ENCODE measurements around the gene FAM156A.
"Not testable (repeated sequence)": the region's sequence is repeated elsewhere in the genome, so short reads cannot be mapped to it uniquely, and the experiment has no call there.

FAM156A gene

DNA sequence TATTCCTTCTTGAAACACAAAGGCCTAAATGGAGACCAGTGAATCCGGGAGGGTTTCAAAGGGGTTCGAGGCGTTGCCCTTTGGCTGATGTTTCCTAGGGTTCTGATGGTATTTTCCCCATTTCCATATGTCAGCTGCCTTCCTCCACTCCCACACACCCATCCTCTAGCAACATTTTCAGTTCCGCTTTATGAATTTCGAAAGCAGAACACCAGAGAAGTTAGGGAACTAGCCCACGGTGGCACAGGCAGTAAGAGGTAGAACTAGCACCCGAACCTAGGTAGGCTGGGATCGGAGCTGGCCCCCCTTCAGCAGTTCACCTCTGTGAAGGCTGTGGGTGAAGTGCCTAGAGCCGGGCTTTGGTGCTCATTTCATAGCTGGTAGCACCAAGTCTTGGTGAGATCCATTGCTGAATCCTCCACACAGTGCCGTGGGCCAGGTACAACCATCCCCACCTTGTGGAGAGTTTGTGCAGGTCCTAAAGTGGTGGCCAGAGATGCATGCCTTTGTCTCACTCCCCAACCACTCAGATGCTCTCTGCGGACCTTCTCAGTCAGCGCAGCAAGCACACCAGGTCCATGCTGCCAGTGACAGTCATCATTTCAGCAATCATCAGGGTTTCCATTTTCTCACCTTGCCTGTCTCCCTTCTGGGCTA, 48.9 kb downstream of the FAM156A start:
- DNase-seq (ENCODE audit: low spot score in 2 of 2); H3K27ac Mint-ChIP-seq (ENCODE audit: low read depth); H3K9me3 Mint-ChIP-seq; H3K4me3 Mint-ChIP-seq; H3K4me1 Mint-ChIP-seq; H3K36me3 Mint-ChIP-seq (ENCODE audit: insufficient read depth); ATAC-seq (replicated peaks; ENCODE audit: extremely low read depth, poor library complexity, severe bottlenecking); H3K27me3 Mint-ChIP-seq: not testable (repeated sequence)

DNA sequence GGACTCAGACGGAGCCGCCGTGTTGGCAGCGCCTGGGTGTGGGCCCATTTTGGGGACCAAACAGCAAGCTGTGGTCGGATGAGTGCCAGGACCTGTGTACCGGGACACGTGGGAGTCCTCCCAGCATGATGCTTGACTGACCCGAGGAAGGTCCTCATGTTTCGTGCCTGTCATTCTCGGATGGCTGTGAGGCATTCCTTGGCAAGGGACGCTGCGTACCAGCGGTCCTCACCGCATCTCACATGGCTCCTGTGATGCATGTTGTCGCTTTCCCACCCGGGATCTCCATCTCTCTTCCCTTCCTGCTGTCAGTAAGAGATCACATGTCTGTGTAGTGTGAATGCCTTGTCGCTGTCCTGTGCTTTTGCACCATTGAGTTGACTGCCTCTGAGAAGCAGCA, 50.4 kb downstream of the FAM156A start:
- not testable (repeated sequence) for H3K36me3 Mint-ChIP-seq (ENCODE audit: insufficient read depth); DNase-seq (ENCODE audit: low spot score in 2 of 2); H3K27me3 Mint-ChIP-seq; H3K9me3 Mint-ChIP-seq; H3K4me3 Mint-ChIP-seq; H3K27ac Mint-ChIP-seq (ENCODE audit: low read depth); H3K4me1 Mint-ChIP-seq; ATAC-seq (replicated peaks; ENCODE audit: extremely low read depth, poor library complexity, severe bottlenecking)

DNA sequence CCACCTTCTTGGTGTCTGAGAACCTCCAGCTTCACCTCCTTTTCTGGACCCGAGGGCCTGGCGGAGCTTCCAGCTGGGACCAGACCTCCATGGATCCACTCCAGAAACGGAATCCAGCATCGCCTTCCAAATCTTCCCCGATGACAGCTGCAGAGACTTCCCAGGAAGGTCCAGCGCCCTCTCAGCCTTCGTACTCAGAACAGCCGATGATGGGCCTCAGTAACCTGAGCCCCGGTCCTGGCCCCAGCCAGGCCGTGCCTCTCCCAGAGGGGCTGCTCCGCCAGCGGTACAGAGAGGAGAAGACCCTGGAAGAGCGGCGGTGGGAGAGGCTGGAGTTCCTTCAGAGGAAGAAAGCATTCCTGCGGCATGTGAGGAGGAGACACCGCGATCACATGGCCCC, 51.2 kb downstream of the FAM156A start:
- H3K27me3 Mint-ChIP-seq; H3K4me1 Mint-ChIP-seq; ATAC-seq (replicated peaks; ENCODE audit: extremely low read depth, poor library complexity, severe bottlenecking); H3K9me3 Mint-ChIP-seq; H3K36me3 Mint-ChIP-seq (ENCODE audit: insufficient read depth); H3K4me3 Mint-ChIP-seq; H3K27ac Mint-ChIP-seq (ENCODE audit: low read depth); DNase-seq (ENCODE audit: low spot score in 2 of 2): not testable (repeated sequence)

DNA sequence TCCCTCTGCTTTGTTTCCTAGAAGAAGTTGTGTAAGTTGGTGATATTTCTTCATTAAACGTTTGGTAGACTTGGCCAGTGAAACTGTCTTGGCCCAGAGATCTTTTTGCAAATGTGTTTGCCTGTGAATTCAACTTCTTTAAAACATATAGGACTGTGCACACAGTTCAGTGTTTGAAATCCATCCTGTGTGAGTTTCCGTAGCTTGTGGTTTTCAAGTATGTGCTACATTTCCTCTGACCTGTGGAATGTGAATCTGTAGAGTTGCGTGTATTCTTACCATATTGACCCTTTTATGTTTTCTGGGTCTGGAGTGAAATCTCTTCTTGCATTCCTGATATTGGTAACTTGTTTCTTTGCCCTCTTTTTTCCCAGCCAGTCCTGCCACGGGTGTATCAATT, 52.2 kb downstream of the FAM156A start:
- H3K36me3 Mint-ChIP-seq (ENCODE audit: insufficient read depth); H3K9me3 Mint-ChIP-seq; H3K4me1 Mint-ChIP-seq; H3K27me3 Mint-ChIP-seq; H3K27ac Mint-ChIP-seq (ENCODE audit: low read depth); ATAC-seq (replicated peaks; ENCODE audit: extremely low read depth, poor library complexity, severe bottlenecking); DNase-seq (ENCODE audit: low spot score in 2 of 2); H3K4me3 Mint-ChIP-seq: not testable (repeated sequence)

DNA sequence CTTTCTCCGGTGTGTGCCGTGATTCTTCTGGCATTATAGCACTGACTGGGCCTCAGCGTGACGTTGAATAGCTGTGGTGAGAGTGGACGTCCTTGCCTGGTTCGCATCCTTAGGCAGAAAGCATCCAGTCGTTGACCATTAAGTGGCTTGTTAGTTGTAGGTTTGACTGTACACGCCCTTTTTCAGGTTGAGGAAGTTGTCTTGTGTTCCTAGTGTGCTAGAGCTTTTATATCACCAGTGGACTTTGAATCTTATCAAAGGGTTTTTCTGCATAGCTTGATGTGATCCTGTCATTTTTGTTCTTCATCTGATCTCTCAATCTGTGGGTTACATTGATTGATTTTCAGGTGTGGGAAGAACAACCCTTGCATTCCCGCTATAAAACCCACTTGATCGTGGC, 52.8 kb downstream of the FAM156A start:
- not testable (repeated sequence) for H3K27me3 Mint-ChIP-seq; H3K36me3 Mint-ChIP-seq (ENCODE audit: insufficient read depth); ATAC-seq (replicated peaks; ENCODE audit: extremely low read depth, poor library complexity, severe bottlenecking)

More for the DNA sequence above, 52.8 kb downstream of the FAM156A start:
- not testable (repeated sequence) for H3K9me3 Mint-ChIP-seq; DNase-seq (ENCODE audit: low spot score in 2 of 2); H3K27ac Mint-ChIP-seq (ENCODE audit: low read depth); H3K4me1 Mint-ChIP-seq; H3K4me3 Mint-ChIP-seq

Data from central memory CD8-positive, alpha-beta T cell (primary cell).